Osteocyte (in vitro differentiated cells): ENCODE measurements around the gene CR1. TPM values are rescaled to one million over a fixed set of nuclear protein-coding genes. Genes with fewer than 3 reads are reported as not detected.
"Not testable (repeated sequence)": the region's sequence is repeated elsewhere in the genome, so short reads cannot be mapped to it uniquely, and the experiment has no call there.

Experiments used
- DNase-seq: peaks from one replicate; pipeline ENCODE4 v3.0.0; 2021; ENCODE audit warnings: mixed read lengths; ENCODE audit not compliant: unreplicated experiment; ENCODE audit errors: extremely low spot score
- H3K27ac Mint-ChIP-seq: one replicate; pipeline ENCODE4 v1.8.0; 2021; ENCODE audit warnings: mild to moderate bottlenecking, mixed read lengths; ENCODE audit not compliant: unreplicated experiment
- H3K27me3 Mint-ChIP-seq: one replicate; pipeline ENCODE4 v1.8.0; 2021; ENCODE audit warnings: mixed read lengths; ENCODE audit not compliant: unreplicated experiment
- H3K36me3 Mint-ChIP-seq: one replicate; pipeline ENCODE4 v1.8.0; 2021; ENCODE audit warnings: mixed read lengths; ENCODE audit not compliant: unreplicated experiment
- H3K4me1 Mint-ChIP-seq: one replicate; pipeline ENCODE4 v1.8.0; 2021; ENCODE audit warnings: mixed read lengths; ENCODE audit not compliant: unreplicated experiment
- H3K4me3 Mint-ChIP-seq: one replicate; pipeline ENCODE4 v1.8.0; 2021; ENCODE audit warnings: mild to moderate bottlenecking, moderate library complexity, mixed read lengths; ENCODE audit not compliant: unreplicated experiment
- H3K9me3 Mint-ChIP-seq: one replicate; pipeline ENCODE4 v1.8.0; 2021; ENCODE audit warnings: mixed read lengths; ENCODE audit not compliant: unreplicated experiment
- total RNA-seq: library from RNA; stranded (reverse); gene quantifications from 2 replicates; pipeline ENCODE4 v1.2.1, GENCODE V29; 2021
- TF ChIP-seq, protein P1 (sequence below): fragments of 200-600 bp; sonication (generic); IDR thresholded peaks from 2 replicates; pipeline ENCODE4 v1.5.0; 2021; ENCODE audit warnings: antibody characterized with exemption, mild to moderate bottlenecking, moderate library complexity

CR1 gene
- total RNA-seq, 1 donor from 2014 or later, result not detected

DNA sequence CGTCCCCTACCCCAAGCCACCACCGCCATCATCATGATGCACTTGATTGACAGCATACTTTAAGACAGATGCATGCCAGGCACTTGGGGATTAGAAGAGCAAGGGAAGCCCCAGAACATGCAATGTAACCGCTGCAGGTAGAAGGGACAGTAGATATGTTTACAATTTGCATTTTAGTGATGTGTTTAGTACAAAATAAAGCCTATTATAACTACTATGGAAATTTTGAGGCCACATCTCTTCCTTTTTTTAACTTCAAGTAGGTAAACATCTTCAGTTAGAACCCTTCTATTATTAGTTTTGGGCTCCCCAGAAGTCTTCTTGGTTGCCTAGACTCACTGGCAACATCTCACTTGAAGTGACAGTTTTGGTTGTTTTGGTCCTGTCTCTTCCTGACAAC, 174.2 kb downstream of the CR1 start:
- Mint-ChIP-seq H3K36me3 (no peaks in the 10 kb centered on the region), H3K9me3 (no peaks in the 10 kb centered on the region), H3K27me3 (peaks cover 18% of the 10 kb centered on the region), H3K27ac (no peak overlapping the region), H3K4me1 (no peaks in the 10 kb centered on the region), H3K4me3 (no peak overlapping the region)
- TF ChIP-seq, protein P1, sequence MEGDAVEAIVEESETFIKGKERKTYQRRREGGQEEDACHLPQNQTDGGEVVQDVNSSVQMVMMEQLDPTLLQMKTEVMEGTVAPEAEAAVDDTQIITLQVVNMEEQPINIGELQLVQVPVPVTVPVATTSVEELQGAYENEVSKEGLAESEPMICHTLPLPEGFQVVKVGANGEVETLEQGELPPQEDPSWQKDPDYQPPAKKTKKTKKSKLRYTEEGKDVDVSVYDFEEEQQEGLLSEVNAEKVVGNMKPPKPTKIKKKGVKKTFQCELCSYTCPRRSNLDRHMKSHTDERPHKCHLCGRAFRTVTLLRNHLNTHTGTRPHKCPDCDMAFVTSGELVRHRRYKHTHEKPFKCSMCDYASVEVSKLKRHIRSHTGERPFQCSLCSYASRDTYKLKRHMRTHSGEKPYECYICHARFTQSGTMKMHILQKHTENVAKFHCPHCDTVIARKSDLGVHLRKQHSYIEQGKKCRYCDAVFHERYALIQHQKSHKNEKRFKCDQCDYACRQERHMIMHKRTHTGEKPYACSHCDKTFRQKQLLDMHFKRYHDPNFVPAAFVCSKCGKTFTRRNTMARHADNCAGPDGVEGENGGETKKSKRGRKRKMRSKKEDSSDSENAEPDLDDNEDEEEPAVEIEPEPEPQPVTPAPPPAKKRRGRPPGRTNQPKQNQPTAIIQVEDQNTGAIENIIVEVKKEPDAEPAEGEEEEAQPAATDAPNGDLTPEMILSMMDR, result no peak
- DNase-seq, result no peak

DNA sequence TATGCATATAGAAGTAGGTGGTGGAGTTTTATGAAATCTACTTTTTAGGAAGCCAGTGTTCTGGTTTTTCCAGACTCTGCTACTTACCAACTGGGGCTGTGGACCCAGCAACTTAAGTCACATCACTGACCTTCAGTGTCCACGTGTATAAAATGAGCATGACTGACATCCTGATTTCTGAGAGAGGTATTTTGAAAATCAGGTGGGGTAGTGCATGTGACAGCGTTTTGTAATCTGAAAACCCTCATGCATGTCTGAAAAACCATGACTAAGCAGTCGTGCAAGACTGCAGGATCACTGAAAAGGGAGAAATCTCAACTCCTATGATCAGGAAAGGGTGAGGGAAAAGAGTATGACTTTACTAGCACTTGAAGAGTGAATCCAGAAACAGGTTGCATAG, 175.0 kb downstream of the CR1 start:
- H3K27me3 Mint-ChIP-seq, result peaks cover 20% of the 10 kb centered on the region
- H3K4me3 Mint-ChIP-seq, result no peak overlapping the region
- DNase-seq, result no peak
- H3K4me1 Mint-ChIP-seq, result no peaks in the 10 kb centered on the region
- TF ChIP-seq, protein P1, result no peak
- no peaks in the 10 kb centered on the region for H3K36me3 Mint-ChIP-seq
- H3K27ac Mint-ChIP-seq, result no peak overlapping the region
- H3K9me3 Mint-ChIP-seq, result no peaks in the 10 kb centered on the region

DNA sequence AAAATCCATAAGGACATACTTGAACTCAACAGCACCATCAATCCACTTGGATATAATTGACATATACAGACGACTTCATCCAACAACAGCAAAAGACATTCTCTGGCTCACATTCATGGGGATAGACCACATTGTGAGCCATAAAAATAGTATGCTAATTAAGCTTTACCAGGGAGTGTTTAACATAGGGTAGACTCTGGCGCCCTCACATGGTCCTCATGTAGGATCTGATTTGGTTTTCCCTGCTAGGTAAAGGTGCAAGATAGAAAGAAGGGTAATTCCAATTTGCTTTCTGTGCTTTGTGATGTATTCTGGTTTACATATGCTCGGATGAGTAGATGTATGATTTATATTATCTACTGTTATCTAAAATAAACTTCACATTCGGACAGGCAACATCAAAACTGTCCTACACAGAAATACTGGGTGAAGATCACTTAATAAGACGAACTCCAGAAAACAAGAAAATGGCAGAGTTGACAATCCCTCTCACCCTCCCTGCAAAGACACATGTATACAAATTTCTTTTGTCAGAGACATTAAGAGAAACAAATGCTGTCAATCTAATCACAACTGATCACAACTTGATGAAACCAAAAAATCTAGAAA, 176.7 kb downstream of the CR1 start:
- no peaks in the 10 kb centered on the region for H3K9me3 Mint-ChIP-seq
- peaks cover 20% of the 10 kb centered on the region for H3K27me3 Mint-ChIP-seq
- TF ChIP-seq, protein P1, result peak; percentile 25
- no peaks in the 10 kb centered on the region for H3K4me1 Mint-ChIP-seq
- H3K27ac Mint-ChIP-seq, result no peak overlapping the region
- no peak overlapping the region for H3K4me3 Mint-ChIP-seq
- no peak for DNase-seq
- no peaks in the 10 kb centered on the region for H3K36me3 Mint-ChIP-seq

DNA sequence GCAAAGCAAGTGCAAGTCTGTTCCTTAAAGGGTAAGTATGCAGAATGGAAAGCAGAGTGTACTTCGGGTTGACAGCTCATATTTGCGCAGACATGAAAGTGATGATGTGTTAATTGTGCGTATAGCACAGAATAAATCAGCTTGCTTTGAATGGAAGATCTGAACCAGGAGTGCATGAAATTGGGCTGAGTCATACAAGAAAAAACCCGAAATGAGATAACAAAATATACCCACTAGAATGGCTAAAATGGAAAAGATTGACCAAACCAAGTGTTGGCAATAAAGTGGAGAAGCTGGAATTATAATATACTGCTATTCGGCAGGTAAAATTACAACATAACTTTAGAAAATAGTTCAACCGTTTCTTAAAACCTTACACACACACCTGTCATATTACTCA, 177.4 kb downstream of the CR1 start:
- Mint-ChIP-seq H3K36me3 (no peaks in the 10 kb centered on the region), H3K27me3 (peaks cover 20% of the 10 kb centered on the region), H3K27ac (no peak overlapping the region), H3K4me3 (no peak overlapping the region), H3K4me1 (no peaks in the 10 kb centered on the region), H3K9me3 (no peaks in the 10 kb centered on the region)
- DNase-seq, result no peak
- TF ChIP-seq, protein P1, result no peak

DNA sequence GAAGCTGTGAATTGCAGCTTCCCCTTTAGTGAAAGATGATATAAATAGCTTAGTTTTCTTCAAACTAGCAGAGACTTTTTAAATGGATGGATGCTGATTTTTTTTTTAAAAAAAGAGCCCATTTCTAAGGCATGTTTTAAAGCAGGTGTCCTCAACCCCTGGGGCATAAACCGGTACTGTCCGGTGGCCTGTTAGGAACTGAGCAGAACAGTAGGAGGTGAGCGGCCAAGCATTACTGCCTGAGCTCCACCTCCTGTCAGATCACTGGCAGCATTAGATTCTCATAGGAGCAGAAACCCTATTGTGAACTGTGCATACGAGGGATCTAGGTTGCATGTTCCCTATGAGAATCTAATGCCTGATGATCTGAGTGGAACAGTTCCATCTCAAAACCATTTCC, 180.2 kb downstream of the CR1 start:
- TF ChIP-seq, protein P1, result no peak
- DNase-seq, result no peak
- no peaks in the 10 kb centered on the region for H3K4me1 Mint-ChIP-seq

DNA sequence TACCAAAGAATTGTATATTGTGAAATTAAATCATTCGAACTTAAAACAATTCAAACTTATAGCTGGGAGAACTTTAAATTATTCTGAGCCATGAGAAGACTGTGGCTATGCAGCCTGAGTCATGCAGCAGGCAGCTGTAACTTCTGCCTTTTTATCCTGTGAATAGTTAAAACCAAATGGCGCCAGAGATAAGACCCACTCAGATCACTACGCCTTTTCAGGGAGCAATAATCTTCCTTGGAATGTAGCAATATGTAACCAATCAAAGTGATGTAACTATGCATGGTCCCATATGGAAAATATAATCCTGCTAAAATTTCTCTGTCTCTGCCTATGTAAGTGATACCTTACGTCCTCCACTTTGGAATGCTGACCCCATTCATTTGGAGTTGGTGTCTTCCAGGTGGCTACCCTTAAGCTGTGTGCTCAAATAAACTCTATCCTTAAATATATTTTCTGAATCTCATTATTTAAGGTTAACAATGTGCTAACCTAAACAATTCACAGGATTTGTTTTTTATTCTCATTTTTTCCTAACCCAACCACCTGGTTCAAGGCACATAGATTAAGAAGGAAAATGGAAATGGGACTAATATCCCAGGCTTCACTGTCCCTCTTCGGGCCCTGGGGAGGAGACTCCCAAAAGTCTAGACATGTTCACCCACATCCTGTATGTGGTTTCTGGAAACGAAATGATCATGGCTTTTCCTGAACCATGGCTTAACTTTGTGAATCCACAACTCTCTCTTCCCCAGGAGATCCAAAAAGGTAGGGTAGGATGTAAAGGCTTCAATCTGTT, 184.8 kb downstream of the CR1 start:
- H3K36me3 Mint-ChIP-seq, H3K4me3 Mint-ChIP-seq, H3K27ac Mint-ChIP-seq, H3K27me3 Mint-ChIP-seq, DNase-seq, H3K4me1 Mint-ChIP-seq, H3K9me3 Mint-ChIP-seq: not testable (repeated sequence)

More for the DNA sequence above, 180.2 kb downstream of the CR1 start:
- Mint-ChIP-seq H3K27me3 (peaks cover 17% of the 10 kb centered on the region), H3K27ac (no peak overlapping the region), H3K36me3 (no peaks in the 10 kb centered on the region), H3K4me3 (no peak overlapping the region), H3K9me3 (no peaks in the 10 kb centered on the region)

DNA sequence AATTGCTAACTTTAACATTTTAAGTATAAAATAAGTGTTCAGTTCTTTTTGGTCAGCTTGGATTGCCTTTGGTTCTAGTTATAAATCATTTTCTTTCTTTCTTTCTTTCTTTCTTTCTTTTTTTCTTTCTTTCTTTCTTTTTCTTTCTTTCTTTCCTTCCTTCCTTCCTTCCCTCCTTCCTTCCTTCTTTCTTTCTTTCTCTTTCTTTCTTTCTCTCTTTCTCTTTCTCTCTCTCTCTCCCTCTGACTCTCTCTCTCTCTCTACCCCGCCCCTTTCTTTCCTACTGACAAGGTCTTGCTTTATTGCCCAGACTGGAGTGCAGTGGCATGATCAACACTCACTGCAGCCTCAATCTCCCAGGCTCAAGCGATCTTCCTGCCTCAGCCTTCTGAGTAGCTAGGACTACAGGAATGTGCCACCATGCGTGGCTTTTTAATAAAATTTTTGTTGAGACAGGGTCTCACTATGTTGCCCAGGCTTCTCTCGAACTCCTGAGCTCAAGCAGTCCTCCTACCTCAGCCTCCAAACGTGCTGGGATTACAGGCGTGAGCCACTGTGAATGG, 187.0 kb downstream of the CR1 start:
- H3K27me3 Mint-ChIP-seq, H3K4me1 Mint-ChIP-seq, H3K4me3 Mint-ChIP-seq, H3K27ac Mint-ChIP-seq, H3K9me3 Mint-ChIP-seq, DNase-seq, H3K36me3 Mint-ChIP-seq: not testable (repeated sequence)
